ENCODE measurements around the gene BMP4.

GRCh38 chr14:53947452-53948204, 9.0 kb downstream of the BMP4 start:
- TF ChIP-seq CTCF (IDR thresholded peaks at IDR 0.05) (no peak), POLR2AphosphoS5 (IDR thresholded peaks at IDR 0.05; ENCODE audit: low read depth, low read length) (no peak), TCF7L2 (IDR thresholded peaks at IDR 0.05; ENCODE audit: low read depth, low read length) (no peak), REST (IDR thresholded peaks at IDR 0.05; ENCODE audit: insufficient read depth in 1 of 2, low read depth in 2 of 2, low read length in 1 of 2) (no peak)
